Left lung (tissue), 10 donors: ENCODE results near the gene ZNF496. TPM values are rescaled to one million over a fixed set of nuclear protein-coding genes. Genes with fewer than 3 reads are reported as not detected.

Source experiments
- ATAC-seq: fragments of 200-7000 bp; cut with Tn5 transposase; one replicate; pipeline ENCODE4 v1.9.1; 2020; ENCODE audit warnings: moderate library complexity
- DNase-seq, 4 donors: peaks; one replicate each; pipeline ENCODE4 v3.0.0-alpha.2; 2013 to 2020
- H3K27ac ChIP-seq, 2 donors: fragments of 200-600 bp; sonication (generic) in 1 of 2; one replicate each; pipeline versions ENCODE4 v1.5.0 to v1.8.0; 2020 to 2021
- H3K27me3 ChIP-seq, 2 donors: fragments of 200-600 bp; sonication (generic) in 1 of 2; one replicate each; pipeline versions ENCODE4 v1.5.0 to v1.8.0; 2020 to 2021
- H3K36me3 ChIP-seq, 2 donors: fragments of 200-600 bp; sonication (generic) in 1 of 2; one replicate each; pipeline versions ENCODE4 v1.5.0 to v1.8.0; 2020 to 2021
- H3K4me1 ChIP-seq, 2 donors: fragments of 200-600 bp; one replicate each; pipeline ENCODE4 v1.8.0; 2021
- H3K4me3 ChIP-seq, 2 donors: fragments of 200-600 bp; sonication (generic) in 1 of 2; one replicate each; pipeline versions ENCODE4 v1.5.0 to v1.8.0; 2020 to 2021; ENCODE audit warnings: mild to moderate bottlenecking in 1 of 2
- H3K9me3 ChIP-seq, 2 donors: fragments of 200-600 bp; sonication (generic) in 1 of 2; one replicate each; pipeline versions ENCODE4 v1.5.0 to v1.8.0; 2020 to 2021
- CTCF ChIP-seq, 2 donors: fragments of 200-600 bp; sonication (generic) in 1 of 2; IDR thresholded peaks; one replicate each; pipeline versions ENCODE4 v1.5.0 to v1.8.0; 2021; ENCODE audit warnings: antibody characterized with exemption in 2 of 2
- intact Hi-C, 2 donors: fragments of 100-400 bp; cut with DNase I; formaldehyde crosslinking; loops; one replicate each; pipeline versions ENCODE4 v1.11.2 to v1.14.2; 2022
- polyA plus RNA-seq, 6 donors: library from polyadenylated mRNA; unstranded; fragments of 120-200 nt; gene quantifications; one replicate each; pipeline ENCODE4 v1.2.1, GENCODE V29; 2013; ENCODE audit not compliant: insufficient read length in 6 of 6
- total RNA-seq, 2 donors: library from RNA; stranded (reverse); fragmentation: NEBNext Ultra II Directional; extraction: Animal tissue kit (Norgen Biotek cat#: 25700); gene quantifications; one replicate each; pipeline ENCODE4 v1.2.1, GENCODE V29; 2021
- donor health status: DM: no; HTN: yes; CAD: no.
- donor health status: DM: no; HTN: no; CAD: no.

Gene ZNF496
- total and polyA plus RNA-seq, 8 donors: 18.2 to 44.8 (median 36.7) TPM

- no peak for TF ChIP-seq CTCF (IDR thresholded peaks at IDR 0.05)
- Histone ChIP-seq H3K27me3 (peaks cover 0 to 31% of the 10 kb centered on the region in 2 donors), H3K27ac (no peak overlapping the region), H3K4me3 (no peak overlapping the region), H3K36me3 (no peaks in the 10 kb centered on the region), H3K4me1 (peaks cover 0 to 13% of the 10 kb centered on the region in 2 donors), H3K9me3 (peaks cover 0 to 12% of the 10 kb centered on the region in 2 donors)
- intact Hi-C loops: no loop called here
- ATAC-seq (no peak), DNase-seq (no peak)
Measured at GRCh38 chr1:247362153-247362552, 30.5 kb upstream of the ZNF496 start.

- intact Hi-C loops: no loop called here
- DNase-seq (peak in 2 of 4 donors; percentile 49 to 65), ATAC-seq (peak; percentile 70)
- Histone ChIP-seq H3K27me3 (peaks cover 0 to 28% of the 10 kb centered on the region in 2 donors), H3K4me3 (no peak overlapping the region), H3K27ac (peak overlapping the region; percentile 77 to 78), H3K9me3 (peaks cover 0 to 8% of the 10 kb centered on the region in 2 donors), H3K4me1 (peaks cover 0 to 13% of the 10 kb centered on the region in 2 donors), H3K36me3 (no peaks in the 10 kb centered on the region)
- TF ChIP-seq CTCF (IDR thresholded peaks at IDR 0.05): no peak
Measured at GRCh38 chr1:247360991-247361731, 29.5 kb upstream of the ZNF496 start.

- H3K4me3 ChIP-seq: no peak overlapping the region
- H3K27me3 ChIP-seq: peaks cover 0 to 22% of the 10 kb centered on the region in 2 donors
- TF ChIP-seq CTCF (IDR thresholded peaks at IDR 0.05): no peak
- peaks cover 0 to 7% of the 10 kb centered on the region in 2 donors for H3K9me3 ChIP-seq
- ATAC-seq (peak; percentile 47), DNase-seq (no peak)
- no peaks in the 10 kb centered on the region for H3K36me3 ChIP-seq
- intact Hi-C loops: no loop called here
- H3K4me1 ChIP-seq: peaks cover 0 to 13% of the 10 kb centered on the region in 2 donors
- peak overlapping the region; percentile 77 to 78 for H3K27ac ChIP-seq
Measured at GRCh38 chr1:247360116-247360898, 28.6 kb upstream of the ZNF496 start.

- Histone ChIP-seq H3K4me1 (peaks cover 0 to 13% of the 10 kb centered on the region in 2 donors), H3K4me3 (no peak overlapping the region), H3K27me3 (peaks cover 0 to 14% of the 10 kb centered on the region in 2 donors), H3K27ac (peak overlapping the region in 1 of 2 donors; percentile 77), H3K36me3 (no peaks in the 10 kb centered on the region), H3K9me3 (peaks cover 0 to 3% of the 10 kb centered on the region in 2 donors)
- no peak for DNase-seq
- no peak for ATAC-seq
- intact Hi-C loops: no loop called here
- TF ChIP-seq CTCF (IDR thresholded peaks at IDR 0.05): no peak
Measured at GRCh38 chr1:247359559-247359958, 27.9 kb upstream of the ZNF496 start.

- H3K9me3 ChIP-seq: no peaks in the 10 kb centered on the region
- no peak overlapping the region for H3K27ac ChIP-seq
- no peak for TF ChIP-seq CTCF (IDR thresholded peaks at IDR 0.05)
- intact Hi-C loops: no loop called here
- no peak overlapping the region for H3K4me3 ChIP-seq
- H3K36me3 ChIP-seq: no peaks in the 10 kb centered on the region
- ATAC-seq (peak; percentile 42), DNase-seq (no peak)
- H3K27me3 ChIP-seq: peaks cover 0 to 8% of the 10 kb centered on the region in 2 donors
- H3K4me1 ChIP-seq: peaks cover 0 to 13% of the 10 kb centered on the region in 2 donors
Measured at GRCh38 chr1:247358920-247359319, 27.3 kb upstream of the ZNF496 start.
